Effector memory CD4-positive, alpha-beta T cell (primary cell): ENCODE measurements around the gene VCL.

ENCODE experiments used
- DNase-seq, 3 donors: peaks; one replicate each; pipeline ENCODE4 v3.0.0-alpha.2; 2020
- H3K27ac ChIP-seq: 2 replicates; pipeline ENCODE4 v1.7.0; 2013; ENCODE audit warnings: mild to moderate bottlenecking, low read length, moderate library complexity; ENCODE audit not compliant: insufficient read depth, poor library complexity, severe bottlenecking
- H3K27me3 ChIP-seq: replicated peaks from 2 replicates; pipeline ENCODE4 v1.7.0; 2013; ENCODE audit warnings: mild to moderate bottlenecking, low read length; ENCODE audit not compliant: insufficient read depth, control insufficient read depth, poor library complexity, severe bottlenecking
- H3K36me3 ChIP-seq: 2 replicates; pipeline ENCODE4 v1.7.0; 2013; ENCODE audit warnings: mild to moderate bottlenecking, low read length, moderate library complexity; ENCODE audit not compliant: control insufficient read depth, insufficient read depth
- H3K4me1 ChIP-seq: 2 replicates; pipeline ENCODE4 v1.7.0; 2013; ENCODE audit warnings: low read length, mild to moderate bottlenecking; ENCODE audit not compliant: control insufficient read depth, insufficient read depth, poor library complexity, severe bottlenecking
- H3K4me3 ChIP-seq: 2 replicates; pipeline ENCODE4 v1.7.0; 2013; ENCODE audit warnings: low read length, low read depth, mild to moderate bottlenecking; ENCODE audit not compliant: insufficient read depth, poor library complexity, severe bottlenecking
- H3K9me3 ChIP-seq: 2 replicates; pipeline ENCODE4 v1.7.0; 2013; ENCODE audit warnings: mild to moderate bottlenecking, low read length, moderate library complexity; ENCODE audit not compliant: control insufficient read depth

The VCL gene

GRCh38 chr10:74081192-74081803 lies 83.4 kb downstream of the VCL start:
- H3K4me3 ChIP-seq, result no peak overlapping the region
- H3K36me3 ChIP-seq, result peaks cover 19% of the 10 kb centered on the region
- H3K9me3 ChIP-seq, result no peaks in the 10 kb centered on the region
- H3K27me3 ChIP-seq, result no peaks in the 10 kb centered on the region
- peak in 1 of 3 donors; percentile 25 for DNase-seq
- no peak overlapping the region for H3K27ac ChIP-seq
- H3K4me1 ChIP-seq, result no peaks in the 10 kb centered on the region

GRCh38 chr10:74081941-74082718 lies 84.2 kb downstream of the VCL start:
- Histone ChIP-seq H3K27me3 (no peaks in the 10 kb centered on the region), H3K9me3 (no peaks in the 10 kb centered on the region), H3K4me3 (no peak overlapping the region), H3K4me1 (no peaks in the 10 kb centered on the region), H3K36me3 (peaks cover 25% of the 10 kb centered on the region), H3K27ac (no peak overlapping the region)
- DNase-seq, result no peak

- no peak overlapping the region for H3K4me3 ChIP-seq
- H3K27me3 ChIP-seq, result no peaks in the 10 kb centered on the region
- peaks cover 25% of the 10 kb centered on the region for H3K36me3 ChIP-seq
- H3K27ac ChIP-seq, result no peak overlapping the region
- H3K4me1 ChIP-seq, result no peaks in the 10 kb centered on the region
- no peaks in the 10 kb centered on the region for H3K9me3 ChIP-seq
- DNase-seq, result no peak
Measured at GRCh38 chr10:74083304-74083703, 85.4 kb downstream of the VCL start.

- H3K4me3 ChIP-seq, result no peak overlapping the region
- peaks cover 35% of the 10 kb centered on the region for H3K36me3 ChIP-seq
- no peak for DNase-seq
- no peaks in the 10 kb centered on the region for H3K4me1 ChIP-seq
- no peaks in the 10 kb centered on the region for H3K27me3 ChIP-seq
- no peaks in the 10 kb centered on the region for H3K9me3 ChIP-seq
- H3K27ac ChIP-seq, result no peak overlapping the region
Measured at GRCh38 chr10:74084955-74085354, 87.0 kb downstream of the VCL start.

GRCh38 chr10:74086317-74086716 lies 88.4 kb downstream of the VCL start:
- peaks cover 46% of the 10 kb centered on the region for H3K36me3 ChIP-seq
- H3K9me3 ChIP-seq, result no peaks in the 10 kb centered on the region
- H3K4me3 ChIP-seq, result no peak overlapping the region
- H3K4me1 ChIP-seq, result no peaks in the 10 kb centered on the region
- H3K27ac ChIP-seq, result no peak overlapping the region
- no peak for DNase-seq
- H3K27me3 ChIP-seq, result no peaks in the 10 kb centered on the region

GRCh38 chr10:74088722-74089121 lies 90.8 kb downstream of the VCL start:
- H3K27me3 ChIP-seq, result no peaks in the 10 kb centered on the region
- no peaks in the 10 kb centered on the region for H3K9me3 ChIP-seq
- no peaks in the 10 kb centered on the region for H3K4me1 ChIP-seq
- no peak overlapping the region for H3K4me3 ChIP-seq
- peaks cover 50% of the 10 kb centered on the region for H3K36me3 ChIP-seq
- H3K27ac ChIP-seq, result no peak overlapping the region
- DNase-seq, result no peak

GRCh38 chr10:74092372-74092771 lies 94.5 kb downstream of the VCL start:
- peaks cover 62% of the 10 kb centered on the region for H3K36me3 ChIP-seq
- no peak for DNase-seq
- H3K9me3 ChIP-seq, result no peaks in the 10 kb centered on the region
- H3K4me3 ChIP-seq, result no peak overlapping the region
- H3K4me1 ChIP-seq, result no peaks in the 10 kb centered on the region
- no peaks in the 10 kb centered on the region for H3K27me3 ChIP-seq
- no peak overlapping the region for H3K27ac ChIP-seq

GRCh38 chr10:74093530-74094164 lies 95.7 kb downstream of the VCL start:
- Histone ChIP-seq H3K27ac (no peak overlapping the region), H3K4me3 (no peak overlapping the region), H3K36me3 (peaks cover 75% of the 10 kb centered on the region), H3K4me1 (no peaks in the 10 kb centered on the region), H3K27me3 (no peaks in the 10 kb centered on the region), H3K9me3 (no peaks in the 10 kb centered on the region)
- no peak for DNase-seq

GRCh38 chr10:74094231-74094630 lies 96.3 kb downstream of the VCL start:
- Histone ChIP-seq H3K36me3 (peaks cover 72% of the 10 kb centered on the region), H3K27ac (no peak overlapping the region), H3K27me3 (no peaks in the 10 kb centered on the region), H3K4me3 (no peak overlapping the region), H3K9me3 (no peaks in the 10 kb centered on the region), H3K4me1 (no peaks in the 10 kb centered on the region)
- no peak for DNase-seq

- H3K27ac ChIP-seq, result no peak overlapping the region
- DNase-seq, result no peak
- no peaks in the 10 kb centered on the region for H3K9me3 ChIP-seq
- H3K4me1 ChIP-seq, result no peaks in the 10 kb centered on the region
- no peaks in the 10 kb centered on the region for H3K27me3 ChIP-seq
- no peak overlapping the region for H3K4me3 ChIP-seq
- H3K36me3 ChIP-seq, result peaks cover 72% of the 10 kb centered on the region
Measured at GRCh38 chr10:74096777-74097176, 98.9 kb downstream of the VCL start.
